H1 (cell line): Measurements from ENCODE around the gene LRRC3B. TPM values are rescaled to one million over a fixed set of nuclear protein-coding genes. Genes with fewer than 3 reads are reported as not detected.

Experiments
- CTCF ChIA-PET: fragments of 300-600 bp; sonication (Branson Sonifier 250); formaldehyde crosslinking; loops from one replicate; lab custom pipeline; 2021; ENCODE audit not compliant: partially characterized antibody; lab: Charles Lee
- POLR2A ChIA-PET: fragments of 300-600 bp; sonication (Branson Sonifier 250); formaldehyde crosslinking; loops from one replicate; lab custom pipeline; 2021; ENCODE audit warnings: inconsistent platforms; ENCODE audit not compliant: partially characterized antibody; lab: Charles Lee
- DNase-seq, 2 experiments: peaks; one replicate each; pipeline versions ENCODE4 v3.0.0 to v3.0.0-alpha.2; 2010 to 2022; ENCODE audit warnings: low spot score in 2 of 2, low read depth in 1 of 2, mixed read lengths in 1 of 2
- FAIRE-seq: peaks from 2 replicates; lab custom pipeline; 2011; peaks lifted over from hg19 to GRCh38; lab: Jason Lieb, UNC
- H2AFZ ChIP-seq: 2 replicates; pipeline ENCODE4 v1.8.1; 2012; ENCODE audit warnings: low read length, inconsistent platforms
- H2AK5ac ChIP-seq: 2 replicates; pipeline ENCODE4 v1.6.1; 2013; ENCODE audit warnings: low read depth, low read length
- H2BK120ac ChIP-seq: replicated peaks from 2 replicates; pipeline ENCODE3; 2013; ENCODE audit warnings: low read depth, low read length, inconsistent platforms
- H2BK12ac ChIP-seq: 2 replicates; pipeline ENCODE4 v1.6.1; 2013; ENCODE audit warnings: low read depth, low read length
- H2BK15ac ChIP-seq: 2 replicates; pipeline ENCODE4 v1.6.1; 2013; ENCODE audit warnings: low read length
- H2BK20ac ChIP-seq: 2 replicates; pipeline ENCODE4 v1.6.1; 2013; ENCODE audit warnings: low read length
- H2BK5ac ChIP-seq: 2 replicates; pipeline ENCODE4 v1.6.1; 2013; ENCODE audit warnings: low read depth, low read length
- H3K14ac ChIP-seq: 2 replicates; pipeline ENCODE4 v1.6.1; 2013; ENCODE audit warnings: inconsistent platforms; ENCODE audit not compliant: insufficient read length
- H3K18ac ChIP-seq: 2 replicates; pipeline ENCODE4 v1.6.1; 2013; ENCODE audit warnings: low read length; ENCODE audit errors: extremely low read depth
- H3K23ac ChIP-seq: 2 replicates; pipeline ENCODE4 v1.6.1; 2013; ENCODE audit warnings: inconsistent platforms; ENCODE audit not compliant: insufficient read length
- H3K23me2 ChIP-seq: 2 replicates; pipeline ENCODE4 v1.6.1; 2013; ENCODE audit warnings: low read depth, low read length
- H3K27ac ChIP-seq: 2 replicates; pipeline ENCODE4 v1.6.1; 2011; ENCODE audit warnings: low read depth, low read length, inconsistent platforms
- H3K27me3 ChIP-seq, 4 experiments: replicated peaks in 1 of 4; 1 replicate in 1 of 4; 2 replicates in 3 of 4; pipeline versions ENCODE4 v1.6.1 to v1.8.1; 2011 to 2013; ENCODE audit warnings: low read length in 3 of 4, mild to moderate bottlenecking in 3 of 4, inconsistent platforms in 2 of 4, mixed read lengths in 2 of 4, moderate library complexity in 1 of 4; ENCODE audit not compliant: control insufficient read depth in 3 of 4, insufficient read depth in 3 of 4; ENCODE audit errors: extremely low read depth in 1 of 4
- H3K36me3 ChIP-seq, 4 experiments: 2 replicates each; pipeline versions ENCODE4 v1.6.1 to v1.8.1; 2011 to 2013; ENCODE audit warnings: mild to moderate bottlenecking in 4 of 4, low read length in 3 of 4, moderate library complexity in 2 of 4, control low read depth in 1 of 4, inconsistent platforms in 1 of 4; ENCODE audit not compliant: insufficient read depth in 4 of 4, control insufficient read depth in 2 of 4
- H3K4ac ChIP-seq: replicated peaks from 2 replicates; pipeline ENCODE3; 2013; ENCODE audit warnings: low read length, low read depth, mixed read lengths, inconsistent platforms; ENCODE audit not compliant: insufficient read length
- H3K4me1 ChIP-seq, 4 experiments: replicated peaks in 1 of 4; 1 replicate in 1 of 4; 2 replicates in 3 of 4; pipeline versions ENCODE4 v1.6.1 to v1.8.1; 2011 to 2013; ENCODE audit warnings: low read length in 3 of 4, inconsistent platforms in 2 of 4, mixed read lengths in 1 of 4; ENCODE audit not compliant: insufficient read depth in 4 of 4, control insufficient read depth in 3 of 4
- H3K4me2 ChIP-seq, 2 experiments: 2 replicates each; pipeline versions ENCODE4 v1.6.1 to v1.8.1; 2011 to 2013; ENCODE audit warnings: low read depth in 2 of 2, low read length in 2 of 2, control low read depth in 1 of 2, inconsistent platforms in 1 of 2, mild to moderate bottlenecking in 1 of 2; ENCODE audit not compliant: insufficient read depth in 1 of 2
- H3K4me3 ChIP-seq, 4 experiments: fragments of 200-600, 300-600 bp in 1 of 4; sonication (generic), shearing (Covaris generic), sonication (Bioruptor Twin) in 1 of 4; 2 replicates each; pipeline versions ENCODE4 v1.5.1 to v1.8.1; 2011 to 2016; ENCODE audit warnings: low read length in 4 of 4, low read depth in 3 of 4, control low read depth in 2 of 4, inconsistent platforms in 2 of 4, mild to moderate bottlenecking in 2 of 4, mixed read lengths in 1 of 4, moderate library complexity in 1 of 4; ENCODE audit not compliant: insufficient read depth in 2 of 4; ENCODE audit errors: extremely low read depth in 1 of 4
- H3K56ac ChIP-seq: replicated peaks from 2 replicates; pipeline ENCODE3; 2013; ENCODE audit warnings: low read depth, mild to moderate bottlenecking, mixed read lengths, low read length, inconsistent platforms; ENCODE audit not compliant: insufficient read length
- H3K79me1 ChIP-seq: 2 replicates; pipeline ENCODE4 v1.6.1; 2013; ENCODE audit warnings: low read depth, low read length, control low read depth
- H3K79me2 ChIP-seq, 2 experiments: 2 replicates each; pipeline versions ENCODE4 v1.6.1 to v1.8.1; 2012 to 2013; ENCODE audit warnings: low read length in 2 of 2, mild to moderate bottlenecking in 2 of 2, inconsistent platforms in 1 of 2; ENCODE audit not compliant: insufficient read depth in 2 of 2, control insufficient read depth in 1 of 2
- H3K9ac ChIP-seq, 4 experiments: replicated peaks in 1 of 4; 1 replicate in 1 of 4; 2 replicates in 3 of 4; pipeline versions ENCODE4 v1.6.1 to v1.8.1; 2011 to 2013; ENCODE audit warnings: low read depth in 3 of 4, low read length in 3 of 4, control low read depth in 2 of 4, mild to moderate bottlenecking in 2 of 4, moderate library complexity in 2 of 4, inconsistent platforms in 1 of 4; ENCODE audit errors: extremely low read depth in 1 of 4
- H3K9me3 ChIP-seq, 2 experiments: 2 replicates each; pipeline versions ENCODE4 v1.6.1 to v1.8.1; 2012 to 2013; ENCODE audit warnings: mild to moderate bottlenecking in 2 of 2, moderate library complexity in 2 of 2, control low read depth in 1 of 2, inconsistent platforms in 1 of 2, low read depth in 1 of 2, low read length in 1 of 2, mixed read lengths in 1 of 2; ENCODE audit not compliant: insufficient read depth in 2 of 2
- H4K20me1 ChIP-seq, 2 experiments: replicated peaks in 1 of 2; 2 replicates each; pipeline versions ENCODE3 to v1.8.1; 2011 to 2013; ENCODE audit warnings: inconsistent platforms in 2 of 2, low read length in 2 of 2, mild to moderate bottlenecking in 1 of 2; ENCODE audit not compliant: insufficient read depth in 2 of 2, control insufficient read depth in 1 of 2
- H4K5ac ChIP-seq: 2 replicates; pipeline ENCODE4 v1.6.1; 2013; ENCODE audit warnings: low read length, low read depth, mixed read lengths, inconsistent platforms; ENCODE audit not compliant: insufficient read length
- H4K8ac ChIP-seq: 2 replicates; pipeline ENCODE4 v1.8.0; 2013; ENCODE audit warnings: mild to moderate bottlenecking, moderate library complexity, low read length, inconsistent platforms; ENCODE audit not compliant: insufficient read depth; ENCODE audit errors: extremely low read depth
- H4K91ac ChIP-seq: replicated peaks from 2 replicates; pipeline ENCODE3; 2013; ENCODE audit warnings: low read length, mixed read lengths, inconsistent platforms; ENCODE audit not compliant: insufficient read length
- POLR2A ChIP-seq, 2 experiments: IDR thresholded peaks; 1 replicate in 1 of 2; 2 replicates in 1 of 2; pipeline ENCODE4 v1.6.1; 2011; ENCODE audit warnings: low read depth in 2 of 2, low read length in 2 of 2, mild to moderate bottlenecking in 2 of 2; ENCODE audit errors: control extremely low read depth in 1 of 2
- RFX5 ChIP-seq: IDR thresholded peaks from 2 replicates; pipeline ENCODE4 v1.6.1; 2011; ENCODE audit warnings: low read depth, low read length, improper control_type of control experiment, borderline replicate concordance
- YY1 ChIP-seq: IDR thresholded peaks from 2 replicates; pipeline ENCODE4 v1.6.1; 2011; ENCODE audit warnings: low read depth, mild to moderate bottlenecking, low read length
- WGBS, 2 experiments: shearing (Covaris generic) in 1 of 2; methylation state at CpG; one replicate each; pipeline versions ENCODE4 v1.1.6 to v1.1.7; 2013 to 2015; ENCODE audit warnings: low lambda C conversion rate in 2 of 2, mixed read lengths in 2 of 2, inconsistent platforms in 1 of 2, low coverage in 1 of 2, missing lambda C conversion rate in 1 of 2; ENCODE audit not compliant: insufficient replicate concordance in 2 of 2, insufficient coverage in 1 of 2, insufficient read length in 1 of 2; ENCODE audit errors: extremely low coverage in 1 of 2, missing lambda C conversion rate in 1 of 2; 5-methylcytosine and 5-hydroxymethylcytosine counted together
- polyA plus RNA-seq, 7 experiments: library from polyadenylated mRNA; depleted of rRNA in 3 of 7; stranded (reverse) in 5 of 7; unstranded in 2 of 7; fragments of >200 nt in 5 of 7; fragments of 200-250 nt in 2 of 7; gene quantifications; 1 replicate in 5 of 7; 2 replicates in 1 of 7; 4 replicates in 1 of 7; pipeline versions ENCODE4 v1.2.1 to v1.2.3, GENCODE V29; 2011 to 2013; ENCODE audit warnings: missing spikeins in 2 of 7, mixed read lengths in 2 of 7
- total RNA-seq: library from RNA; stranded (reverse); fragmentation: NEBNext Ultra II Directional; extraction: Animal tissue kit (Norgen Biotek cat#: 25700); gene quantifications from 2 replicates; pipeline ENCODE4 v1.2.1, GENCODE V29; 2021

The LRRC3B gene
- total and polyA plus RNA-seq, 2 of the 8 experiments (the other 6 are each of a cell fraction or from before 2014, with no cell fraction given) = 1.6 to 3.1 TPM

- Histone ChIP-seq H3K79me2 (no peaks in the 10 kb centered on the region), H3K79me1 (no peaks in the 10 kb centered on the region), H2BK120ac (no peak overlapping the region), H3K27me3 (peaks cover 0 to 1% (median 0%) of the 10 kb centered on the region in 4 experiments; a peak in 1 of 7 replicates), H2BK12ac (no peak overlapping the region), H4K91ac (no peak overlapping the region), H3K36me3 (no peaks in the 10 kb centered on the region), H3K4ac (no peak overlapping the region), H2BK20ac (no peak overlapping the region), H3K4me1 (no peaks in the 10 kb centered on the region), H3K14ac (no peak overlapping the region), H3K23me2 (no peaks in the 10 kb centered on the region), H2AK5ac (no peak overlapping the region), H3K4me3 (no peak overlapping the region), H3K4me2 (no peak overlapping the region), H3K27ac (no peak overlapping the region), H4K20me1 (no peaks in the 10 kb centered on the region), H3K23ac (no peak overlapping the region), H3K9ac (no peak overlapping the region), H3K9me3 (no peaks in the 10 kb centered on the region), H4K8ac (no peak overlapping the region), H2BK5ac (no peak overlapping the region), H2AFZ (no peak overlapping the region), H4K5ac (no peak overlapping the region), H3K18ac (no peak overlapping the region), H3K56ac (no peak overlapping the region), H2BK15ac (no peak overlapping the region)
- 88% methylated on average over 5 of the region's 5 CpGs; no CpG with 5 or more reads in 1 of the 2 experiments for WGBS, 2 experiments
- TF ChIP-seq RFX5 (no peak), POLR2A (IDR thresholded peaks at IDR 0.05; ENCODE audit: control extremely low read depth in 1 of 2, low read depth in 2 of 2, low read length in 2 of 2) (no peak), YY1 (no peak)
- FAIRE-seq = no peak
- DNase-seq = no peak
- POLR2A ChIA-PET = no interaction called here
- CTCF ChIA-PET = interaction anchor here (1.2 kb wide), 1 partner anchor 27 kb away, joined by 3 read pairs; no protein-coding TSS in a partner anchor
These were observed 31.6 kb upstream of the LRRC3B start for GRCh38 chr3:26590919-26591484.
